GM12878 (cell line): ENCODE data around the gene LRRC4. TPM values are rescaled to one million over a fixed set of nuclear protein-coding genes. Genes with fewer than 3 reads are reported as not detected.

ENCODE experiments used
- ATAC-seq: fragments of 200-7000 bp; cut with Tn5 transposase; 3 replicates; pipeline ENCODE4 v1.9.1; 2020; ENCODE audit warnings: mild to moderate bottlenecking, moderate library complexity
- BruUV-seq: library from RNA; stranded (reverse); fragments of 400-500 nt; replicated peaks from 2 replicates; lab custom pipeline; 2021; lab: Mats Ljungman, UMichigan
- CTCF ChIA-PET: fragments of 300-600 bp; sonication (Branson Sonifier 250); formaldehyde crosslinking; extraction: SDS; loops from one replicate; lab custom pipeline; 2021; ENCODE audit warnings: inconsistent platforms; lab: Yijun Ruan, JAX
- POLR2A ChIA-PET: fragments of 350-600 bp; formaldehyde crosslinking; extraction: SDS; loops from one replicate; lab custom pipeline; 2021; ENCODE audit warnings: inconsistent platforms; lab: Charles Lee
- RAD21 ChIA-PET: fragments of 300-600 bp; sonication (Branson Sonifier 250); formaldehyde crosslinking; loops from one replicate; lab custom pipeline; 2023; ENCODE audit warnings: antibody characterized with exemption; ENCODE audit not compliant: unreplicated experiment; lab: Charles Lee
- SMC1A ChIA-PET: fragments of 300-600 bp; sonication (Branson Sonifier 250); formaldehyde crosslinking; loops from one replicate; lab custom pipeline; 2023; ENCODE audit not compliant: unreplicated experiment, uncharacterized antibody; lab: Charles Lee
- DNase-seq: peaks from one replicate; pipeline ENCODE4 v3.0.0-alpha.2; 2011; ENCODE audit warnings: low read depth, low spot score
- FAIRE-seq: peaks from 3 replicates; lab custom pipeline; 2011; peaks lifted over from hg19 to GRCh38; lab: Jason Lieb, UNC
- H2AFZ ChIP-seq: 2 replicates; pipeline ENCODE4 v1.6.0; 2011; ENCODE audit warnings: low read depth, low read length, control low read depth; ENCODE audit not compliant: control insufficient read depth
- H3K27ac ChIP-seq: 2 replicates; pipeline ENCODE4 v1.5.1; 2011; ENCODE audit warnings: control low read depth; ENCODE audit not compliant: control insufficient read depth, insufficient read depth
- H3K27me3 ChIP-seq, 2 experiments: replicated peaks in 1 of 2; 2 replicates each; pipeline versions ENCODE4 v1.6.0 to v1.6.1; 2011; ENCODE audit warnings: low read length in 1 of 2; ENCODE audit not compliant: control insufficient read depth in 2 of 2, insufficient read depth in 2 of 2
- H3K36me3 ChIP-seq, 2 experiments: 2 replicates each; pipeline ENCODE4 v1.5.1; 2011; ENCODE audit warnings: low read length in 1 of 2; ENCODE audit not compliant: control insufficient read depth in 2 of 2, insufficient read depth in 2 of 2
- H3K4me1 ChIP-seq: 2 replicates; pipeline ENCODE4 v1.6.1; 2011; ENCODE audit warnings: mild to moderate bottlenecking, low read length, moderate library complexity, mixed read lengths; ENCODE audit not compliant: control insufficient read depth, insufficient read depth
- H3K4me2 ChIP-seq: 2 replicates; pipeline ENCODE4 v1.6.0; 2011; ENCODE audit warnings: control low read depth; ENCODE audit not compliant: control insufficient read depth, insufficient read depth
- H3K4me3 ChIP-seq: fragments of 200-600 bp; sonication (generic); 2 replicates; pipeline ENCODE4 v1.5.1; 2016
- H3K79me2 ChIP-seq: 2 replicates; pipeline ENCODE4 v1.6.0; 2011; ENCODE audit warnings: low read length; ENCODE audit not compliant: control insufficient read depth, insufficient read depth
- H3K9ac ChIP-seq: 2 replicates; pipeline ENCODE4 v1.8.0; 2011; ENCODE audit warnings: low read length, control low read depth, mixed read lengths; ENCODE audit not compliant: control insufficient read depth, insufficient read depth
- H3K9me3 ChIP-seq: replicated peaks from 3 replicates; pipeline ENCODE4 v1.5.1; 2011; ENCODE audit warnings: mild to moderate bottlenecking, low read length; ENCODE audit not compliant: control insufficient read depth, insufficient read depth
- H4K20me1 ChIP-seq: 2 replicates; pipeline ENCODE4 v1.6.0; 2011; ENCODE audit not compliant: control insufficient read depth, insufficient read depth
- BACH1 ChIP-seq: fragments of 450-650 bp; IDR thresholded peaks from 2 replicates; pipeline ENCODE4 v1.6.1; 2017; ENCODE audit warnings: mild to moderate bottlenecking, borderline replicate concordance
- CHD2 ChIP-seq: IDR thresholded peaks from 2 replicates; pipeline ENCODE4 v1.6.1; 2011; ENCODE audit warnings: low read depth, low read length, improper control_type of control experiment, borderline replicate concordance
- E2F8 ChIP-seq: fragments of 450-650 bp; IDR thresholded peaks from 2 replicates; pipeline ENCODE4 v1.6.1; 2018; ENCODE audit warnings: mild to moderate bottlenecking, low read depth, moderate library complexity; ENCODE audit not compliant: partially characterized antibody
- EED ChIP-seq: sonication (generic); IDR thresholded peaks from 2 replicates; pipeline ENCODE4 v1.6.1; 2016; ENCODE audit warnings: antibody characterized with exemption, low read depth
- MLLT1 ChIP-seq: fragments of 450-650 bp; IDR thresholded peaks from 2 replicates; pipeline ENCODE4 v1.6.1; 2016; ENCODE audit warnings: mild to moderate bottlenecking
- NRF1 ChIP-seq: conservative IDR thresholded peaks from 2 replicates; pipeline ENCODE4 v1.6.1; 2011; ENCODE audit warnings: mild to moderate bottlenecking, low read depth, low read length, improper control_type of control experiment
- SMARCA5 ChIP-seq: fragments of 450-650 bp; IDR thresholded peaks from 2 replicates; pipeline ENCODE4 v1.6.1; 2017; ENCODE audit warnings: mild to moderate bottlenecking
- TCF7 ChIP-seq: IDR thresholded peaks from 2 replicates; pipeline ENCODE4 v1.6.1; 2014; ENCODE audit warnings: antibody characterized with exemption, borderline replicate concordance
- WGBS: methylation state at CpG from one replicate; pipeline ENCODE4 v1.1.6; 2016; ENCODE audit warnings: low lambda C conversion rate; ENCODE audit not compliant: insufficient replicate concordance, insufficient coverage; ENCODE audit errors: missing lambda C conversion rate; 5-methylcytosine and 5-hydroxymethylcytosine counted together
- in situ Hi-C: fragments of 300-500 bp; cut with MboI; formaldehyde crosslinking; loops from 9 replicates; pipeline ENCODE4 v1.14.3; 2018; ENCODE audit warnings: mixed read lengths
- intact Hi-C: fragments of 100-400 bp; cut with micrococcal nuclease; formaldehyde crosslinking; loops from one replicate; pipeline ENCODE4 v1.14.2; 2022; ENCODE audit not compliant: unreplicated experiment
- polyA plus RNA-seq, 11 experiments: library from polyadenylated mRNA; depleted of rRNA in 4 of 11; unstranded in 6 of 11; stranded (reverse) in 5 of 11; fragments of >200 nt; fragmentation: Nextera tagmentation in 4 of 11; fragmentation: Illumina TruSeq in 1 of 11; extraction: Ambion mirVana in 4 of 11; extraction: Trizol in 1 of 11; gene quantifications; 1 replicate in 1 of 11; 2 replicates in 10 of 11; pipeline versions ENCODE4 v1.2.1 to v1.2.3, GENCODE V29; 2011 to 2016; ENCODE audit warnings: inconsistent platforms in 2 of 11, missing spikeins in 2 of 11, low read depth in 1 of 11
- total RNA-seq, 4 experiments: library from RNA; depleted of rRNA in 3 of 4; stranded (reverse); fragments of >200 nt in 3 of 4; fragmentation: Illumina TruSeq in 1 of 4; extraction: Trizol in 1 of 4; gene quantifications; 2 replicates each; pipeline versions ENCODE4 v1.2.1 to v1.2.3, GENCODE V29; 2013 to 2021

LRRC4 gene
- total and polyA plus RNA-seq, 10 of the 15 experiments (the other 5 are each of a cell fraction or from before 2014, with no cell fraction given): 0.06 to 0.85 (median 0.12) TPM; not detected in 4

- Histone ChIP-seq H4K20me1 (no peaks in the 10 kb centered on the region), H3K79me2 (no peaks in the 10 kb centered on the region), H3K4me1 (no peaks in the 10 kb centered on the region), H3K9ac (no peak overlapping the region), H3K27ac (no peak overlapping the region), H3K36me3 (peaks cover 14 to 15% of the 10 kb centered on the region in 2 experiments), H2AFZ (no peak overlapping the region), H3K27me3 (no peaks in the 10 kb centered on the region), H3K4me3 (no peak overlapping the region), H3K9me3 (no peaks in the 10 kb centered on the region), H3K4me2 (no peak overlapping the region)
- in situ Hi-C loops (no loop called here), intact Hi-C loops (no loop called here)
- ChIA-PET CTCF (no interaction called here), POLR2A (no interaction called here), SMC1A (no interaction called here), RAD21 (no interaction called here)
- no peak for DNase-seq
- TF ChIP-seq BACH1 (no peak), MLLT1 (no peak), CHD2 (no peak), SMARCA5 (no peak), EED (no peak), NRF1 (no peak), E2F8 (no peak), TCF7 (no peak)
- no peak for ATAC-seq
- FAIRE-seq: no peak
- WGBS: 97% methylated on average over 7 of the region's 7 CpGs
- no TSS peak for BruUV-seq
Measured at GRCh38 chr7:128065872-128066271, 34.6 kb upstream of the LRRC4 start.
